GM19328 (cell line): ENCODE data around the gene ERC2.

Experiments used
- ATAC-seq: cut with Tn5 transposase; IDR thresholded peaks from one replicate; pipeline ENCODE4 v1.9.1; 2021; ENCODE audit warnings: mild to moderate bottlenecking, moderate library complexity; ENCODE audit not compliant: unreplicated experiment

ERC2 gene

DNA sequence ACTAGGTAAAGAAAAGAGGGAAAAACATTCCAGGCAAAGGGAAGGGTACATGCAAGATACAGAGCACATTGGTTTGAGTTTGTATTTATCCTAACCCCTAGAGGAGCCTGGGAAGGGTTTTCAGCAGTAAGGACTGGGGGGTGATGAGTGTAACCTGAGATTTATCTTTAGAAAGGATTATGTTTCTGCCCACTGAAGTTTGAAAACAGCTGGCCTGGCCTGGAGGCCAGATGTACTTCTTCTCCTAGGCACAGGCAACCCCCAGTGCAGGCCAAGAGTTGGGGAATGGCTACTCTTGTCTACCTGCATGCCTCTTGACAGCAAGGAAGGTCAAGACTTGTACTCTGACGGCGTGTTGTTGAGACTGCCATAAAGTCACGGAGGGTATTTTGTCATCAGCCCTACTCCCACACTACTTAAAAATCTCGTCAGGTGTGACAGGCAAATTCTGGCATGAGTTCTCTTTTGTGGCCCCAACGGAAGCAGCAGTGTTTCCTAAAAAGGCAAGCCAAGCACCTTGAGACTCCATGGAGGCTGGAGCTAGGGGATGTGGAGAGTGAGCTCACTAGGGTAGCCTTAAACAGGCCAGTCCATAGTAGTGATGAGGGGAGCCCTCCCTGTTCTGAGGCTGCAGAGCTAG is 739.7 kb downstream of the ERC2 start:
- ATAC-seq: no peak

DNA sequence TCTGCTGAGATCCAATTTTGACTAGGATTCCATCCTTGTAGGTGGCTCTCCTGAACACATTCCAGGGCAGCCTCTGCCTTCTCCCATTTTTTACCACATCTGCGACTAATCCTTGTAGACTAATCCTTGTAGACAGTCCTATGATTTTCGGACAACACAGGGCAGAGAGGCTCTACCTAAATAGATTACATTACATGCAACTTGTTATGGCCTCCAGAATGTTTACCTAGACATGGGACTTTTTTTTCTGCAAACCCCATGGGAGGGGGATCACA is 741.8 kb downstream of the ERC2 start:
- no peak for ATAC-seq

DNA sequence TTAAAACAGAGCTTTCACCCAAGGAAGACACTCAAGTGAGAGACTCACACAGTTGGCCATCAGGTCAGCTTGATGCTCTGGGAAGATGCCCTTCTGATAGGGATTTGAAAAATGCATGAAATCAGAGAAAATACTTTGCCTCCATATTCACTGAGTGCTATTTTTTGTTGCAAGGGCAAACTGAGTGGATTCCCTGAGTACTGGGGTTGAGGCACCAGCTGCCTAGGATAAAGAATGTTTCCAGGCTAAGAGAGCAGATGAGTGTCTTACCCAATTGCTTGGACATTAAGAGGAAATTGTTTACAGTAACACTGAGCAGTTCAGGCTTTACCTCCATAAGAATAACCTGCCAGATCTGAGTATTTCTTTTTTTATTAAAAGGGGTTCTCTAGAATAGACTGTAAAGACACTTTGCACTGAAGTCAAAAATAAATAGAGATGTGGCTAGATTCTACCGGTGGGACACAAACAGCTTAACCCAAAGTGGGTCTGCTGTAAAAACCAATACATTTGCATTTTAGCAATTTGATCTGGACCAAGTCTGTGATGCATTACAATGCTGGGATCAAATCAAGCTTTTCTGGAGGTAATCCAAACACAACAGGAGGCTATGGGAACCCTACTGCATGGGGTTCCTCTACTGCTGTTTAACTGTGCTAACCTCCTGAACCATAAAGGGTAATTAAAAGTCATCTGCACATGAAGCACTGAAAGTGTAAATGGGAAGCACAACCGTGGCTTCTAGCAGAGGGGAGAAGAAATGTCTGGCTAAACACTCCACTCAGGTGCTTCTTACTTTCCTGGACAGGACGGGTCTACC is 742.4 kb downstream of the ERC2 start:
- ATAC-seq: no peak

DNA sequence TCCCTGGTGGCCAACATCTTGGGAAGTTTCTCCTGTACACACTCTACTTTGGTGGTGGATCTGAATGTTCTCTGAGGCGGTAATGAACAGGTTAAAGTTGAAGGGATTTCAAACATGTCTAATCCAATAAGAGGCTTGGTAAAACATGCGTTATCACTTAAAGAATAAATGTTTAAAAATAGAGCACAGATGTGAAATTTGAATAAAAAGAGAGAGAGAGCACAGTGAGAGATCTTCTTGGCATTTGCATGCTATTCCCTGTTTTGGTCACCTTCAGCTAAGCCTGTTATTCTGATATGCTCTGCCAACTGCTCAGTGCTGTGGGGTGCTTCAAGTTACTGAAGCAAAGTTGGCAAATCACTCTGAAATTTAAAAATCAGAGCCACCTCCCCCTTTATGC is 743.4 kb downstream of the ERC2 start:
- ATAC-seq: peak; percentile 56

DNA sequence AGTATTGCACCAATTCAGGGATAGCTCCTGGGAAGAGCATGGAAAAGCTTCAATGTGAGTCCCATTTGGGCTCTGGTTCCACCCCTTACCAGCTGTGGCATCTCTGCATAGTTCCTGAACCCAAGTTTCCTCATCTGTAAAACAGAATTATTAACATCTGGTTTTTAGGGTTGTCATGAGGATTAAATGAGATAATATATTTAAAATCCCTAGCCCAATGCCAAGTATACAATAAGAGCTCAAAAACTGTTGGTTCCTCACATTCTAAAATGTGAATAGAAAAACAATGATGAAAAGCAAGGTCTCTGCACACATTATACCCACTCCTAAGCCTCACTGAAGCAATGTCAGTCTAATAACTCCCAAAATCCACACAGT is 743.9 kb downstream of the ERC2 start:
- no peak for ATAC-seq

DNA sequence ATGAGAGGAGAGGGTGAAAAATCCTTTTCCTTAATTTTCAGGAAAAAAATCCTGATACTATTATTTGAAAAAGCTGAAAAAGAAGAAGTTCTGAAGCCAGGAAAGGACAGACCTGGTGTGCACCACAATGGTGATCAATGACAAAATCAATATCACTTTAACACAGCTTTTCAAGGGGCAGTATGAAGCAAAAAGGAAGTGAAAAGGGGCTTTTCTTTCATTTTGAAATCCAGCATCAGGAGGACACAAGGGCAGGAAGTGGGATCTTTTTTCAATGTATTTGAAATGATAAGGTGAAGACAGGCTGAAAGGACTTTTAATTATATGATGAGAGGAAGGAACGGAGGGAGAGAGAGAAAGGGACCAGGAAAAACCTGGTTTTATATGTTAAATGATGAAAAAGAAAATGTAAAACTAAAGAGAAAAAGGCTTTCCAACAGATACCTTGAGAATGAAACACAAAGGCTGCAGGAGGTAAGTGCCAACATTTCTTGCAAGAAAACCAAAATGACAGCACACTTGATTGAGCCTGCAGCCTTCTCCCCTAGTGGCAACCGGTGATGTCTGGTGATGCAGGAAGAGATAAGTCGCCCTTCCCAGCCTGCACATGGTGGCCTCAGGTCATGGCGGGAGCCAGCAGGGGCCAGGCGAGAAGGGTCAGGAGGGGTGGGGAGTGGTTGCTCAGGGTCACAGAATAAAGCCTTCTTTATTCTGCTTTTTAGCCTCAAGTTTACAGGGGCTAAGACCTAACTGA is 744.4 kb downstream of the ERC2 start:
- no peak for ATAC-seq

DNA sequence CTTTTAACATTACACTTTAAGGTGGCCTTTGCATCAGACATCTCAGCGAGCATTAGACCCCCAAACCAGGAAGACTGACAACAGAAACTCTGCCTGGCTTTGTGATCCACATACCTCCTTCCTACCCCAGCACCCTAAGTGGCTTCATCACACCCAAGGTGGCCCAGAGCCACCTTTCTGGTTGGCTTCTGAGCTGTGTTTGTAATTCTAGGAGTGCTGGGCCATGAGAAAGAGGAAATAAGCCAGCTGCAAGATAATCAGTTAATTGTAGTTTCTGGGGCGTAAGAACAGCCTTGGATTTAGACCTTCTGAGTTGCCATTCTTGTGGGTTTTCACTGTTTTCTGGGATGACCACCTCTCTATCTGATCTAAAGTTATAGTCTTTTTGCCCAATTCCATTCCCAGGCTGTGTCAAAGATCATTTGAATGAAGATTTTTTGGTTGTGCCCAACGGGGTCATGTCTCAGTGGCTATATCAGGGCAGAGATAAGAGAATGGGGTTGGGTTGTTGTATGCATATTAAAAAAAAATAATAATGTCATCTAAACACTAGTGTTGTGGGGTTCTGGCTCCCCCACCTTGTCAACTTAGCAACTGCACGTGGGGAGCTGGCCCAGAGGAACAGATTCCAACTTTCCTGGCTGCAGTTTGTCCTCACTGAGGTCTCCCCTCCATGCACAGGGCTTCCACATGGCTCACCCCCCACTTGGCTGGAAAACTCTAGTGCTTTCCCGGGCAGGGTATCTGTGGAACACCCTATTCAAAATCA is 746.4 kb downstream of the ERC2 start:
- no peak for ATAC-seq

DNA sequence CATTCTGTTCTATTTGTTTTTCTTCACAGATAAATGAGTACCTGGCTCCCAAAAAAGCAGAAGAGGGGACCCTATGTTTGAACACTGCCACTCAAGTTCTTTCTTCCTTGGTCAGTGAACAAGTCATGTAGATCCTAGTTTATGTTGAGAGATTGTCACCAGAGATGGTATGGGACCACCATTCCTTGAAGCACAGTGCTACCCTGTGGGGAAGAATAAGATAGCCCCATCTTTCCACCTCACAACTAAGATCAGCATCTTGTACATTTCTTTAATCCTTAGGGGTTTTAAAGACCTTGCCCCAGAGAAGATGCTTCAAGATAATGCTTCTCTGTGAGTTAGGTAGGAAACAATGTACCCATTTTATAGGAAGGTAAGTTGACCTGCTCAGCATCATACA is 747.7 kb downstream of the ERC2 start:
- no peak for ATAC-seq

DNA sequence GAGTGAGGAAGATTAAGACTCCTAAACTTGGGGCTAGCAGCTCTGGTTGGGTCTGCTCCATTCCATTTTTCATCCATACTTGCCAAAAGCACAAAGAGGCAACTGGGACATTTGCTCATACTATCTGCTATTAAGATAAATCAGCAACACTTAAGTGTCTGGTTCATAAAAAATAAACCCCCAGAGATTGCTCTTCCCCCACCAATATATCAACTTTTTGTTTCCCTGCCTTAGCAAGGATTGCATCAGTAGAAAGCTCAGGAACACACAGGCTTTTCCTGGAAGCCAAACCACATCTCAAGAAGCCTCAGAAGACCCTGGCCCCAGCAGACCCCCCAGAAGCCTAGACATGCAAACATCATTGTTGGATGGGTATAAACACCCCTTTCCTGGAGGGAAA is 748.8 kb downstream of the ERC2 start:
- ATAC-seq: no peak

DNA sequence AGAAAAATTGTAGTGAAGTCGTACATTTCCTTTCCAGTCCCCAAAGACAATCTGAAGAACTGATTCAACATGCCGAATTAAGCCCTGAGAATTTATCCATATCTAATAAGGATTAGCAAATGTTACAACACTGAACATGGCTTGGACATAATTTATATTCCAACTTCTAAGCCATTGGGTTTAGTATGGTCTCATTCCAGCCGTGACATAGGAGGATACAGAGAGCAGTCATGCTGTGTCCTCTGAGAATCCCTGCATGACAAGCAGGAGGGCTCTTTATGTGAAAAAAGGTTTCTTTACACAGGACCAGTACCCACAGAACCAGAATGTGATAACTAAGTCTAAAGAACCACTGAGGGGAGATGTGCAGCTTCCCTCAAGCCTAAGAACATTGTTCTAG is 749.3 kb downstream of the ERC2 start:
- no peak for ATAC-seq

DNA sequence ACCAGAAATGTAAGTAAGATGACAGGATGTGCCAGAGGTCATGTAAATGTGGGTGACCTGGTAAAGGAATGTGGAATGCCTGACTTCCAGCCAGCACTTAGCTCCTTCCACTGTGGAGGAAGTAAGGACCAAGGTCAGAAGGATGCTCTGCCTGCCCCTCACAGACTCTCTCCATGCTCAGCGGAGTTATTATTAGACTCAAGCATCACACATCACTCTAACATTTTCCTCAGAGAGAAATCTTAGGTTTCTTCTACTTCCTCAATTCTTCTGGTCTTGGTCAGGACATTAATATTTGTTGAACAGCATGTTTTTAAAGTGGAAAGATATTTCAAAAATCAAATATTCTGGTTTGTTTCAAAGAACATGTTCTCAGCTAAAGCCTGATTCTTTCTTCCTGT is 749.7 kb downstream of the ERC2 start:
- ATAC-seq: no peak

DNA sequence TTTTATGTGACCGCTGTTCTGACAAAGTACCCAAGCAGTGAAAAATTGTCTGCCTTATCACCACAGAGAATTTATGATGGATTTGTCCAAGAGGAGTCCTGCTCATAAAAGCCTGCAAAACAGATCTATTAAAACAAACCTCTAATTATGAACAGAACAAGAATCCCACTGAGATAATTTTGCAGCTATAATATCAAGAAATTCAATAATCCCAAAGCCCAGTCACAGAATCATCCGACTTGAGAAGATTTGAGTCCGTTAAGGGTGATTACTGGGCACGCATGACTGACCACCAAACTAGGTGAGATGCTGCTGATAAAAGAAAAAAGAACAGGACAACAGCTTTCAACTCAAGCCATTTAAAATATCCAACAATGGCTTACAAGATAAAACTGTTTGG is 750.2 kb downstream of the ERC2 start:
- ATAC-seq: no peak

DNA sequence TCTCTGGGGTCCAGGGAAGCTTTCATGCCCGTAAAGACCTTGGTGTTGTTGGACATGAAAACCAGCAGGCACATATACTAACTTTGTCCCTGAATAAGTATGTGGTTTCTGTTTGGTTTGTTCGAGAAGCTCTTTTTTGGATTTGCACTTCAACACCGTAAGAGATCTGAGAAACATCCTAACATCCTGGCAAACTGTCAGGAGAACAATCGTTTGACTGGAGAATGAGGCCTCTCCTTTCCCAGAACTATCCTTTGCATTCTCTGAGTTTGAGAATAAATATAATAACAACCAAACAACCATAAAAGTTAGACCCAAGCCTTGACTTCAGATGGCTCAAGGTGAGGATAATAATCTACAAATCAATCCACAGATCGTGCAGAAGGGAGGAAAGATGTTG is 750.8 kb downstream of the ERC2 start:
- no peak for ATAC-seq

DNA sequence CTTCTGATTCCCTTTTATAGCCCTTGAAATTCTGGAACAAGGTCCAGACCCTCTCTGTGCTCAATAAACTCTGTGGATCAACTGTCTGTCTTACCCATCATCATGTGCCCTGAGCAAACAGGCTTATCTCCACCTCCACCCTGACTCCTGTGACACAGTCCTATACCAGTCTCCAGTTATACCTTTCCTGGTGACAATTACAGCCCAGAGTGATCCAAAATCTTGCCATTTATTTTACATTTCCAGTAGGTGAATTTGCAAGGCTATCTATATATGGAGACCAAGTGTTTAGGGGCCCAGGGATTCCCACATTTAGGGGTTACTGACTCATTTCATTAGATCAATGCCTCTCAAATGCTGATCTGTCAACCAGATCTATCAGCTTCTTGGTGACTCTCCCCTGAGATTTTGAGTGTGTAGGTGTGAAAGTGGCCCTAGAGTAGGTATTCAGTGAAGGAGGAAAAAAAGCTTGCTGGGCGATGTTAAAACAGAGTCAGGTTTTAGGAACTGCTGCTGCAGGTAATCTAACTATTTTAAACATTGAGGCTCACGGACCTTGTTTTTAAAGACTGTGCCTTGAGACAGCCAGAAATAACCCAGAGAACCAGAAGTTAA is 751.5 kb downstream of the ERC2 start:
- no peak for ATAC-seq

DNA sequence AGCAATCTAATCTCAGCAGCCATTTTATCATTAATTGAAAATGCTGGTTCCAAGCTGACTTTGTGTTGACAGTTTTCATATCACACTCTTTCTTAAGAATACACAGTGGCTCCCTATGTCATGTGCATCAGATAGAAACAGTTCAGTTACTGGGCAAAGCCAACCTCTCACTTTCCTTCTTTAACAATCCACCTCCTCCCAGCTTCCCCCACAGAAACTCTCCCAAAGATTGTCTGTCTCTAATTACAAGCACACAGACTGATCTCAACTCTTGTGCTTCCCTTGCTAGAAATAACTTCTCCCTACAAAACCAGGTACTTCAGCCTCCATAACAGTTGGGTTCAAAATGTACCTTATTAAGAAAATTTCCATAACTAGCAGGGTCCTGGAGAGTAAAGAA is 752.2 kb downstream of the ERC2 start:
- ATAC-seq: no peak

DNA sequence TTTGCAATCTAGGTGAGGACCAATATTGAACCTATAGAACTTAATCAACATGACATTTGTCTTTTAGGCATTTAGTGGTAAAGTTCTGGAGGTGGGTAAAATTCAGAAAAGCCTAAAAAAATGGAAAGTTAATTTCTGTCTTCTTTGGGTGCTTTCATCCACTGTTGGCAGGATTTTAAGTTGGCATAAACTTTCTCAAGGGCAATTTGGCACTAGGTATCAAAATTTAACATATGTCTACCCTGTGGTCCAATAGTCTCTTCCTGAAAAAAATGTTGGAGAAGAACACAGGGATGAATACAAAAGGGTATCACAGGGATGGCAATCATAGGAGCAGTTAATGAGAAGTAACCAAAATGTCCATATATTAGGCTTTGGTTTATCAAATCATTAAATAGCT is 754.2 kb downstream of the ERC2 start:
- ATAC-seq: no peak

DNA sequence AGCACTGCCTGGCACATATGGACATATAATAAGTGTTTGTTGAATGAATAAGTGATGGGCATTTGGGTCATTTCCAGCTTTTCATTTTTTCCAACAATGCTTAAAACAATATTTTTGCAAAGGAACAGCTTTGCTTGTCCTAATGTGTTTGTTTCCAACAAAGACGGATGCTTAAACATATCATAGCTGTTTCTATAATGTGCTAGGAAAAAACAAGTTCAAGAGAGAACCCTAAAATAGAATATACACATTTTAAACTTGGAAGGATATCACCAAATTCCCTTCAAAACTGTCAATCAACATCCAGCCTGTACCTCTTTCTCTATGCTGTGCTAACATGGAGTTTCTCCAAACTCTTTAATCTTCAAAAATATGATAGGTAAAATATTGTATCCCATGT is 756.6 kb downstream of the ERC2 start:
- ATAC-seq: no peak

DNA sequence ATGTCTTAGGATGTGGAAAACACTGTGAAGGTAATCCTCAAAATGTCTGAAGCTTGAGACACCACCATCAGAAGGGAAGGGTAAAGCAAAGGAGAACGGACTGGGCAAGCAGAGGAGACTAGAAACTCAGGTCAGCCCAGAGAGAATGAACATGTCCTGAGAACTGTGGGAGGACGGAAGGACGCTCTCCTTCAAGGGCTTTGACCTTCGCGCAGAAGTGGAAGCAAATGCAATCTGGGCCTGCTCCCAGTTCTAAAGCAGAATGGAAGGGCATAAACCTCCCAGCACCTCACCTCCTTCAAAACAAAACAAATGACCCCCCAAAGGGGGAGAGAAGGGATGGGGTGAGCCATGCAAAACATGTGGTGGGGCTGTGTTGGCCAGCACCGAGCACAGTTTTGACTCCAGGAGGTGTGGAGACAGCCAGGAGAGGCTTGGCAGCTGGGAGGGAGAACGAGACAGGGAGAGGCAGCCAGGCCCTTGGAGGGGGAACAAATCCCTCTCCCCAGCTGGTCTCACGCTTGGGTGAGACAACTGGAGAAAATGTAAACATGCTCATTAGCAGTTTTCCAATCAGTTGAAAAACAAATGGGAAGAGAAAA is 758.8 kb downstream of the ERC2 start:
- ATAC-seq: no peak

DNA sequence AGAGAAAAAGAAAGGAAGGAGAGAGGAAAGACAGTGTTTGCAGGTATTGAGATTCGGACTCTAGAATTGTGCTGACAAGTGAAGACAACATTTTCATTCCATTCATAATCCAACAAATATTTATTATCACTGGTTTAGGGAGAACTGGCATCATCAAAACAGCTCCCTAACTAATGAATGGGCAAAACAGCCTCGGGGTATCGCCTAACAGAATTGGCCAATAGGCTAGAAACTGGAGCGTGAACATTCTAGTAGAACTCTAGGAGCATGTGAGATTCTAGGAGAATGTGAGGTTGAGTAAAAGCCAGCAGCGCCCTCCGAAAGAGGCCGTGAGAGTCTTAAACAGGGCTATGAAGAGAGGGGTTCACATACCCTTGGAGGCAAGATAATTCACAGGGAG is 759.3 kb downstream of the ERC2 start:
- ATAC-seq: no peak

DNA sequence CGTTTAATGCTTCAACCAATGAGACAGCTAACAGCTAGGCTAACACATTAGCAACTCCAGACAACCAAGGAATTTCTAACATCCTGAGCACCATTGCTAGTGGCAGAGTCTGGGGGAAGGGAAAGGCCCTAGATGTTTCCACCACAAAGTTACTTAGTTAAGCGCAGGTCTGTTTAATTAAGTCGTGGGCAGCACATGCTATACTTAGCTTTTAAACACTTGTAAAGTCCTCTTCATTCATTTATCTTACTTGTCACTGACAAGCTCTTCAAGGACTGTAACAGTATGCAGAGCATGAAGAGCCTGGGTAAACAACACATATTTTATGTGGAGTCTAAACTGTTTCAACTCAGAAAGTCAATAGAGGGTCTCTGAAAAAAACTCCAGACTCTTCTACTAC is 760.0 kb downstream of the ERC2 start:
- ATAC-seq: no peak

DNA sequence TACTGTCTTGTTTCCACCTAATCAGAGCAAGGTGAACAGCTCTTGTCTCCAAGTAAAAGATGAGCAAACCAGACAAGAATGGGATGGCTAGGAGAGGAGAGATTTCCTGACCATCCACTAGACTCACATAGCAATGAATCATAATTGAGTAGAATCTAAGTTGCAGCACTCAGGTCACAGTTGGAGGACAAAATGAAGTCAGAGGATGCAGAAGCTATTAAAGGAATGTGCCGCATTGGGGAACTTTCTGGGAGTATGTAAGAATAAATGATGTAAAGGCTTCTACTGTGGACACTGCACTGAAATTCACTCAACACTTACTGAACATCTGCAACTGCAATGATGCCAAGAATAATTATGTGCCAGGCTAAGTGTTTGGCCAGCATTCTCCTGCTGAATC is 763.7 kb downstream of the ERC2 start:
- ATAC-seq: no peak
